ENCODE data around the gene SPATA9.
"Not testable (repeated sequence)": the region's sequence is repeated elsewhere in the genome, so short reads cannot be mapped to it uniquely, and the experiment has no call there.

The SPATA9 gene

DNA sequence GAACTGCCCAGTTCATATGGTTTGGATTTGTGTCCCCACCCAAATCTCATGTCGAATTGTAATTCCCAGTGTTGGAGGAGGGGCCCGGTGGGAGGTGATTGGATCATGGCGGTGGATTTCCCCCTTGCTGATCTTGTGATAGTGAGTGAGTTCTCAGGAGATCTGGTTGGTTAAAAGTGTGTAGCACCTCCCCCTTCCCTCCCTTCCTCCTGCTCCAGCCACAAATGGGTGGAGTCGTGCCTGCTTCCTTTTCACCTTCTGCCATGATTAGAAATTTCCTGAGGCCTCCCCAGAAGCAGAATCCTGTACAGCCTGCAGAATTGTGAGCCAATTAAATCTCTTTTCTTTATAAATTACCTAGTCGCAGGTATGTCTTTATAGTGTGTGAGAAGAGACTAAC, 23.4 kb upstream of the SPATA9 start:
- H3K4me1 ChIP-seq (ENCODE audit: control insufficient read depth, insufficient read depth, low read length, poor library complexity, severe bottlenecking); H3K9me3 ChIP-seq (ENCODE audit: control insufficient read depth, low read length); H3K36me3 ChIP-seq (ENCODE audit: control insufficient read depth, insufficient read depth, low read length); H3K27ac ChIP-seq (ENCODE audit: insufficient read depth, low read length, poor library complexity, severe bottlenecking); DNase-seq; H3K4me3 ChIP-seq (ENCODE audit: insufficient read depth, low read depth, low read length, poor library complexity, severe bottlenecking); H3K27me3 ChIP-seq (replicated peaks; ENCODE audit: control insufficient read depth, insufficient read depth, low read length, poor library complexity, severe bottlenecking): not testable (repeated sequence)

GRCh38 chr5:95704150-95704549, 21.4 kb upstream of the SPATA9 start:
- DNase-seq: no peak
- Histone ChIP-seq H3K36me3 (ENCODE audit: control insufficient read depth, insufficient read depth, low read length) (no peaks in the 10 kb centered on the region), H3K27me3 (replicated peaks; ENCODE audit: control insufficient read depth, insufficient read depth, low read length, poor library complexity, severe bottlenecking) (no peaks in the 10 kb centered on the region), H3K4me3 (ENCODE audit: insufficient read depth, low read depth, low read length, poor library complexity, severe bottlenecking) (no peak overlapping the region), H3K4me1 (ENCODE audit: control insufficient read depth, insufficient read depth, low read length, poor library complexity, severe bottlenecking) (no peaks in the 10 kb centered on the region), H3K9me3 (ENCODE audit: control insufficient read depth, low read length) (no peaks in the 10 kb centered on the region), H3K27ac (ENCODE audit: insufficient read depth, low read length, poor library complexity, severe bottlenecking) (no peak overlapping the region)

GRCh38 chr5:95701074-95701473, 18.3 kb upstream of the SPATA9 start:
- Histone ChIP-seq H3K27ac (ENCODE audit: insufficient read depth, low read length, poor library complexity, severe bottlenecking) (no peak overlapping the region), H3K4me3 (ENCODE audit: insufficient read depth, low read depth, low read length, poor library complexity, severe bottlenecking) (no peak overlapping the region), H3K4me1 (ENCODE audit: control insufficient read depth, insufficient read depth, low read length, poor library complexity, severe bottlenecking) (no peaks in the 10 kb centered on the region), H3K27me3 (replicated peaks; ENCODE audit: control insufficient read depth, insufficient read depth, low read length, poor library complexity, severe bottlenecking) (no peaks in the 10 kb centered on the region), H3K36me3 (ENCODE audit: control insufficient read depth, insufficient read depth, low read length) (no peaks in the 10 kb centered on the region), H3K9me3 (ENCODE audit: control insufficient read depth, low read length) (no peaks in the 10 kb centered on the region)
- DNase-seq: no peak

DNA sequence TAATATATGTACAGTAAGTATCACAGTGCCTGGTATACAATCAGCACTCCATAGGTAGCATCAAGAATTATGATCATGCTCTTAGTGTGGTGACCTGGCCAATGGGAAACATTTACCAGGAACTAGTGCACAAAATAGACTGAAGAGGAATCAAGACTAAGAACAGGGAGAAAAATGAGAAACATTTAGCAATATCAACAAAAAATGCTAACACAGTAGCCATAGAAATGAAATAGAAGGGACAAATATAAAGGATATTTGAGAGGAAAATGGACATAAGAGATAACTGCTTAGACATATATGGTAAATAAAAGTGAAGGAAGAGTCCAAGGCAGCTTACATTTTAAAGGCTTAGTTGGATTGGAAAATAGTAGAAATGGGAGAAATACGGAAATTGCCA, 16.5 kb upstream of the SPATA9 start:
- Histone ChIP-seq H3K4me3 (ENCODE audit: insufficient read depth, low read depth, low read length, poor library complexity, severe bottlenecking) (no peak overlapping the region), H3K27me3 (replicated peaks; ENCODE audit: control insufficient read depth, insufficient read depth, low read length, poor library complexity, severe bottlenecking) (no peaks in the 10 kb centered on the region), H3K9me3 (ENCODE audit: control insufficient read depth, low read length) (no peaks in the 10 kb centered on the region), H3K4me1 (ENCODE audit: control insufficient read depth, insufficient read depth, low read length, poor library complexity, severe bottlenecking) (no peaks in the 10 kb centered on the region), H3K27ac (ENCODE audit: insufficient read depth, low read length, poor library complexity, severe bottlenecking) (no peak overlapping the region), H3K36me3 (ENCODE audit: control insufficient read depth, insufficient read depth, low read length) (no peaks in the 10 kb centered on the region)
- no peak for DNase-seq

DNA sequence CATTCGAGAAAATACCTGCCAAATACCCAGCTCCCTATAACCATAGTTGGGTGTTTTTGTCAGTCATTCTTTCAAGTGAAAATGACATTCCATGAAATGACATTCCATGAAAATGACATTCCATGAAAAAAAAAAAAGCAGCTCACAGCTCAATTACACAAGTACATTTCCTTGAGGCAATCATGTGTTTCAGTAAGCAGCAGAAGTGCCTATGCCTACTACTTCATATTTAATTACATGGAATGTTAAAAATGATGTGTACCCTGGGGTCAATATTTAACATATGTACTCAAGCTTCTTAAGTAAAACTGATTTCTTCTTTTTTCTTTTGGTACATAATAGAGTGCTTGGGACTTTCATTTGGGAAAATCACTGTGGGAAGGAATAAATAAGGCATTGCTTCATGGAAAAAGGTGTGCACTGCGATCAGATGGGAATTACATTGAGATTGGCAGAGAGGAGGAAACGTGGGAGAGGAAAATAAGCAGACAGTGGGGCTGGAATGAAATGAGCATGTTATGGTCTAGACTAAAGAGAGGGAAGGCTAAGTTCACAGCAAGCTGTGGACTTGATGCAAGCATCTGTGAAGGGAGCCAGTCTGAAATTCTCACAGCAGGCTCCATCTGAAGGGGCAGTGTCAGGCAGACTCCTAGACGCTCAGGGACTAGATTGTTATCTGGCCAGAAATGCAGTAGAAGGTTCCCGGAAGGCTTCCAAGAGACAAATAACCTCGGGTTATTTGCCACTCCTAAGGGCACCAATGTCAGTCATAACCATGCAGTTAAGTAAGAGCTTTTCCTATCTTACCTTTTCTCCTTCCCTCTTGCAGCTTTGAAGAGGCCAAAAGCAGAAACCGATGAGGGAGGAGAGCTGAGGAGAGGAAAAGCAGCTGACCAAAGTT, 15.2 kb upstream of the SPATA9 start:
- DNase-seq: no peak
- Histone ChIP-seq H3K9me3 (ENCODE audit: control insufficient read depth, low read length) (no peaks in the 10 kb centered on the region), H3K36me3 (ENCODE audit: control insufficient read depth, insufficient read depth, low read length) (no peaks in the 10 kb centered on the region), H3K27me3 (replicated peaks; ENCODE audit: control insufficient read depth, insufficient read depth, low read length, poor library complexity, severe bottlenecking) (no peaks in the 10 kb centered on the region), H3K27ac (ENCODE audit: insufficient read depth, low read length, poor library complexity, severe bottlenecking) (no peak overlapping the region), H3K4me3 (ENCODE audit: insufficient read depth, low read depth, low read length, poor library complexity, severe bottlenecking) (no peak overlapping the region), H3K4me1 (ENCODE audit: control insufficient read depth, insufficient read depth, low read length, poor library complexity, severe bottlenecking) (no peaks in the 10 kb centered on the region)

DNA sequence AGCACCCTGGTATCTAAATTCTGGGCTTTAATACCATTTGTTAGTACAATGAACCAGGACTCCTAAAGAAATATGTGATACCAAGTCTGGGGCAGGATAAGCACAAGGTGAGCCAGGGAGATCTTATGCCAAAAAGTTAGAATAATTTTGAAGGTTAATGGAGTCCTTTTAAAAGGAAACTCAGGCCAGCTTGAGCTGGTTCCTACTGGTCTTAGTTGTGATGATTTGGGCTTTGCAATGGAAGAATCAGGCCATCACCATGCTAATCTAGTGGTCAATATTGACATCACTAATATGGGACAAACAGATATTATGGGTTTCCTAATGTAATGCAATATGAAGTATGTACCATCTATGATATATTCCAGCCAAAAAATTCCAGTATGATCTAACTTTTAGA, 7.5 kb upstream of the SPATA9 start:
- H3K36me3 ChIP-seq (ENCODE audit: control insufficient read depth, insufficient read depth, low read length): no peaks in the 10 kb centered on the region
- no peaks in the 10 kb centered on the region for H3K27me3 ChIP-seq (replicated peaks; ENCODE audit: control insufficient read depth, insufficient read depth, low read length, poor library complexity, severe bottlenecking)
- H3K4me1 ChIP-seq (ENCODE audit: control insufficient read depth, insufficient read depth, low read length, poor library complexity, severe bottlenecking): no peaks in the 10 kb centered on the region
- no peak overlapping the region for H3K4me3 ChIP-seq (ENCODE audit: insufficient read depth, low read depth, low read length, poor library complexity, severe bottlenecking)
- DNase-seq: no peak
- no peaks in the 10 kb centered on the region for H3K9me3 ChIP-seq (ENCODE audit: control insufficient read depth, low read length)
- H3K27ac ChIP-seq (ENCODE audit: insufficient read depth, low read length, poor library complexity, severe bottlenecking): no peak overlapping the region

GRCh38 chr5:95689680-95690079, 6.9 kb upstream of the SPATA9 start:
- Histone ChIP-seq H3K27me3 (replicated peaks; ENCODE audit: control insufficient read depth, insufficient read depth, low read length, poor library complexity, severe bottlenecking) (no peaks in the 10 kb centered on the region), H3K9me3 (ENCODE audit: control insufficient read depth, low read length) (no peaks in the 10 kb centered on the region)
- DNase-seq: no peak

GRCh38 chr5:95686651-95687050, 3.9 kb upstream of the SPATA9 start:
- DNase-seq: no peak
- Histone ChIP-seq H3K9me3 (ENCODE audit: control insufficient read depth, low read length) (no peaks in the 10 kb centered on the region), H3K27me3 (replicated peaks; ENCODE audit: control insufficient read depth, insufficient read depth, low read length, poor library complexity, severe bottlenecking) (no peaks in the 10 kb centered on the region), H3K27ac (ENCODE audit: insufficient read depth, low read length, poor library complexity, severe bottlenecking) (no peak overlapping the region), H3K4me3 (ENCODE audit: insufficient read depth, low read depth, low read length, poor library complexity, severe bottlenecking) (no peak overlapping the region), H3K36me3 (ENCODE audit: control insufficient read depth, insufficient read depth, low read length) (no peaks in the 10 kb centered on the region), H3K4me1 (ENCODE audit: control insufficient read depth, insufficient read depth, low read length, poor library complexity, severe bottlenecking) (no peaks in the 10 kb centered on the region)

More at GRCh38 chr5:95689680-95690079, 6.9 kb upstream of the SPATA9 start:
- Histone ChIP-seq H3K4me1 (ENCODE audit: control insufficient read depth, insufficient read depth, low read length, poor library complexity, severe bottlenecking) (no peaks in the 10 kb centered on the region), H3K27ac (ENCODE audit: insufficient read depth, low read length, poor library complexity, severe bottlenecking) (no peak overlapping the region), H3K4me3 (ENCODE audit: insufficient read depth, low read depth, low read length, poor library complexity, severe bottlenecking) (no peak overlapping the region), H3K36me3 (ENCODE audit: control insufficient read depth, insufficient read depth, low read length) (no peaks in the 10 kb centered on the region)

DNA sequence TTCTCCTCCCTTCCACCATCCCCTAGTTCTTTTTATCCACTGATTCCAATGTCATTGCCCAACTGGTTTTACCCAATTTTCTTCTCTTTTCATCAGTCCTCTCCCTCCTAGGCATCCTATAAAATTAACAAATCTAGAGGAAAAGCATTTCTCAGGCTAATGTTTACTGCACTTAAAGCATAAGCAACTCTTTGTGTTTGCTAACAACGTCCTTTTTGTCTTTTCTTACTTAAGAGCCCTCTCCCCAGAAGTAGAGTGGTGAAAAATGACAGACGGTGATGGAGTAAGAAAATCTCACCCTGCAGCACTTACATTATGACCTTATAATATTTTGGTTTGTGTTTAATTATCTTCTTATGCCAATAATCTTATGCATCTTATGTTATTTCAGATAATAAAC, 1.6 kb upstream of the SPATA9 start:
- no peaks in the 10 kb centered on the region for H3K27me3 ChIP-seq (replicated peaks; ENCODE audit: control insufficient read depth, insufficient read depth, low read length, poor library complexity, severe bottlenecking)
- no peak overlapping the region for H3K4me3 ChIP-seq (ENCODE audit: insufficient read depth, low read depth, low read length, poor library complexity, severe bottlenecking)
- no peaks in the 10 kb centered on the region for H3K9me3 ChIP-seq (ENCODE audit: control insufficient read depth, low read length)
- H3K4me1 ChIP-seq (ENCODE audit: control insufficient read depth, insufficient read depth, low read length, poor library complexity, severe bottlenecking): no peaks in the 10 kb centered on the region
- H3K27ac ChIP-seq (ENCODE audit: insufficient read depth, low read length, poor library complexity, severe bottlenecking): no peak overlapping the region
- H3K36me3 ChIP-seq (ENCODE audit: control insufficient read depth, insufficient read depth, low read length): no peaks in the 10 kb centered on the region
- DNase-seq: no peak

GRCh38 chr5:95673081-95673480, 9.7 kb downstream of the SPATA9 start:
- Histone ChIP-seq H3K4me1 (ENCODE audit: control insufficient read depth, insufficient read depth, low read length, poor library complexity, severe bottlenecking) (no peaks in the 10 kb centered on the region), H3K27ac (ENCODE audit: insufficient read depth, low read length, poor library complexity, severe bottlenecking) (no peak overlapping the region), H3K9me3 (ENCODE audit: control insufficient read depth, low read length) (no peaks in the 10 kb centered on the region), H3K4me3 (ENCODE audit: insufficient read depth, low read depth, low read length, poor library complexity, severe bottlenecking) (no peak overlapping the region), H3K36me3 (ENCODE audit: control insufficient read depth, insufficient read depth, low read length) (no peaks in the 10 kb centered on the region), H3K27me3 (replicated peaks; ENCODE audit: control insufficient read depth, insufficient read depth, low read length, poor library complexity, severe bottlenecking) (no peaks in the 10 kb centered on the region)
- DNase-seq: no peak
